Stimulated activated naive CD4-positive, alpha-beta T cell (primary cell): Measurements from ENCODE around the gene MFAP2.

Source experiments
- DNase-seq, 6 experiments: peaks; one replicate each; lab custom pipeline; 2025; lab: John Stamatoyannopoulos, UW

MFAP2 gene

DNA sequence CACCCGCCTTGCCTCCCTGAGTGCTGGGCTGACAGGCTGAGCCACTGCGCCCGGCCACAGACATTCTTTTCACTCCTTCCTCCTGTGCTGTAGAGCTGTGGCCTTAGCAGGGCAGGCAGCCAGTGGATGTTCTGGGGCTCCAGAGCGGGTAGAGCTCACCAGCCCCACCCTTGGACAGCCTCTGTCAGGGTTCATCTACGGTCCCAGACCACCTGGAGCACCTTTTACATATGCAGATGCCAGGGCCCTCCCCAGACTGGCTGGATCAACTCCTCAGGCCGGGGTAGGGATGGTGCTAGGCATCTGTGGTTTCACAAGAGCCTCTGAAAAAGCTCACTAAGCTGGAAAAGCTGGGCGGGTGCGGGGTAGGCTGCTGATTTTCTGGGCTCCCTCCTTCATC lies 26.7 kb upstream of the MFAP2 start:
- no peak for DNase-seq

DNA sequence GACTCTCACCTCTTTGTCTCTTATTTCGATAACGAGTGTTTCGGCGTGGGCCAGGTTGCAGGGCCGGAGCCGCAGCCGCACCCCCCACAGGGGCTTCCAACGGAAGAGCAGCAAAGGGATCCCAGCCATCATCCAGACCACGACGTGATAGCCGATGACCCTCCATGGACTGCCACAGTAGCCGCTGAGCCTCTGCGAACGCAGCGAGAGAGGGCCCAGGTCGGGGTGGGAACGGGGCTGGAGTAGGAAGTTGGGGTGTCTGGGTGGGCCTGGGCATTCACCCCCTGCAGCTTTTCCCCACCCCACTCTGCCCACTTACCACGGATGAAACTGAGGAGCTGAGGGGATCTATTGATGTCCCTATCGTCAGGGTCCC lies 24.9 kb upstream of the MFAP2 start:
- DNase-seq: no peak

DNA sequence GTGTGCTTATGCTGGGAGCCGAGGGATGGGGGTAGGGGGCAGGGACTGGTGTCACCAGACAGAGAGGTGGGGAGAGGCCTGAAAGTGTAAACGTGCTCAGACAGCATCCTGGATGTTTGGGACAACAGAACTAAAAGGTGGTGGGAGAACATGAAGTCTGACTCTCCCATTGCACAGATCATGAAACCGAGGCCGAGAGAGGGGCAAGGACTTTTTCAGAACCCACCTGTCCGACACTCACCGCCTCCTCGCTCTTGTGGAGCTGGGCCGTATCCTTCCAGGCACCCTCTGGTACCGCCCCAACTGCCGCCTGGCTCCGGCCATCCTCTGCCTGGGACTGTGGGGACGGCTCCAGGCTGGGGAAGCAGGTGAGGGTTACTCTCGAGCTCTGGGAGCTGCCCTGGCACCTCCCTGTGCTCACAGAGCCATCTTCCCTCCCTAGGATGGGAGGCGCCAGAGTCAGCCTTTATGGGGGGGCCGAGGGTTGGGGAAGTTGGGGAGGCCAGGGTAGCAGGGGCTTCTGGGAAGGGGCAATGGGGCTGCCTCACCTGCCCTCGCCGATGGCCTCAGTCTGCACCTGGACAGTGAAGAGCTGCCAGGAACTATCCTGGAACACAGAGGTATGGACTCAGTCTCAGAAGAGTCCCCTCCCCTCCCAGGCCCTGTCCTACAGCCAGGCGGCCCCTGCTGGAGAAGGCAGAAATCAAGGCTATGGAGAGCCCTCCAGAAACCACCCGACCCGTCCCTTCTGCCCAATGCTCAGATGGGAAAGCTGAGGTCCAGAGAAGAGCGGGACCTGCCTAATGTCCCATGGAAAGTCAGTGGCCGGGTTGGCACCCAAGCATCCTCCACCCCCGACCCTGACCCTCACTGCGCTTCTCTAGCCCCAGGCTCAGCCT lies 24.3 kb upstream of the MFAP2 start:
- no peak for DNase-seq

DNA sequence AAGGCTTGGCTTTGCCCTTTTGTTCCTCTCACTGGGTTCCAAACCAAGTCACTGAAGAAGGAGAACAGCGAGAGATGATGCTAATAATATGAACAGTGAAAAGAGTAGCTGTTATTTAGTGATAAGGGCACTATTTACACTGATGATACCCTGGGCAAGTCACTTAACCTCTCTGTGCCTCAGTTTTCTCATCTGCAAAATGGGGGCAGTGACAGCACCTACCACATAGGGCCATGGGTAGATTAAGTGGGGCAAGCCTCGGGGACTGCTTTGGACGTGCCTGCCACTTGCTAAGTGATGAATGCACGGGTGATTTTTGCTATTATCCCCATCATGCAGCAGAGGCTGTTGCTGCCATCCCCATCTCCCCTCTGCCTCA lies 22.1 kb upstream of the MFAP2 start:
- DNase-seq: no peak

DNA sequence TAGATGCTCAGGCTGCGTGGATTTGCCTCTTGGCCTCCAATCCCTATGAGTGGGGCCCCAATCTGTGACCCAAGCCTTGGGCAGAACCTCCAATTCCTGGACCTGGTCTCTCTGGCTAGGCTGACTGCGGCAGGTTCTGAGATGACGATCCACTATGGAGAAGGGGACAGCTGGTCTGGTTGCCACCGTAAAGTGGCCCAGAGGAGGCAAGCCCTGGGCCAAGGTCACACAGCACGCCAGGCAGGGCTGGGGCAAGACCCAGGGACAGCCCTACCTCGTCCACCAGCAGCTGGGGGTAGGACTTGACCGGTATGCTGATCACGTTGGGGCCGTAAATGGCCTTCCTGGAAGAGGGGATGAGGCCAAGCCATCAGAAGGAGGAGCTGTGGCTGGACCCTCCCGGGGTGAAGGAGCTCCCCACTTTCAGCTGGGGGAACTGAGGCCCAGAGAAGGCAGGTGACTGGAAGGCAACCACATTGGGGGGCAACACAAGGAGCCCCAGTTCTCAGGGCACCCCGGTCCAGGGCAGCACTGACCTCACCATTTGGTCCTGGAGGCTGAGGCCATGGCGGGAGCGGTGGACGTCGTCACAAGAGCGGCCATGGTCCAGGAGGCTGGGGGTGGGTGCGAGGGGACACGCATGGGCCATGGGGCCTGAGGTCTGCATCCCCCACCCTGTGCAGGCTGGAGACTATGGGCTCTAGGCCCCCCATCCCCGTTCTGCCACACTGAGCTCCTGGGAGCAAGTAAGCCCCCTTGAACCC lies 21.5 kb upstream of the MFAP2 start:
- DNase-seq: no peak

GRCh38 chr1:16999863-17000262 lies 19.4 kb upstream of the MFAP2 start:
- DNase-seq: no peak

DNA sequence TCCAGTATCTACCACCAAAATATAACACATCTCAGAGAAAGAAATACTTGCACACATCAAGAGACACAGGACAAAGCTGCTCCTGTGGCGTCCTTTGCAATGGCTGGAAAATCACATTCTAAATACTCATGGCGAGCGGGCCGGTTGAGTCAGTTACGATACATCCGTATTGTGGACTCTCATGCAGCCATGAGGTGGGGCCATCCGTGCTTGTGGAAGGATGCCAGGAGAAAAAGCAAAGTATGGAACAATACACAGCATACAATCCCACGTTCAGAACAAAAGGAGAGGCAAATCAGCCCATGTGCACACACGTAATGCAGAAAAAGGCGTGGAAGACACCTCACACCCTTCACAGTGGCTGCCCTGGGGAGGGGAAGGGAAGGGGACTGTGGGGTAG lies 18.2 kb upstream of the MFAP2 start:
- no peak for DNase-seq

DNA sequence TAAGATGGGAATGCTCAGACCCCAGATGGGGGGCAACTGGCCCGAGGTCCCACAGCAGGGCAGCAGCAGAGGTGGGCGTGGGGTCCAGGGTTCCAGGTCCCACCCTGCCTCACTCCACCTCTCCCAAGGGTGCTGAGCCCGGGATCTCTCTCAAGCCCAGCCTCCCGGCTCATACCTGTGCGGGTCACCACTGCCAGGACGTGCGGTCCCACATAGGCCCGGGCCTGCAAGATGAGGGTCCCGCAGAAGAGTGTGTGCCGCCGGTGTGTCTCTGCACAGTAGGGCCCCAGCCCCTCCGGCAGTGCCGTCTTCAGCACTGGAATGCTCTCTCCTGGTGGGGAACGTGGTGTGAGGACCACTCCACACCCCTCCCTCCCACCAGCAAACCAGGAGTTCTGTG lies 16.4 kb upstream of the MFAP2 start:
- DNase-seq: no peak

- DNase-seq: no peak
Measured at GRCh38 chr1:16993521-16994038, 13.2 kb upstream of the MFAP2 start.

DNA sequence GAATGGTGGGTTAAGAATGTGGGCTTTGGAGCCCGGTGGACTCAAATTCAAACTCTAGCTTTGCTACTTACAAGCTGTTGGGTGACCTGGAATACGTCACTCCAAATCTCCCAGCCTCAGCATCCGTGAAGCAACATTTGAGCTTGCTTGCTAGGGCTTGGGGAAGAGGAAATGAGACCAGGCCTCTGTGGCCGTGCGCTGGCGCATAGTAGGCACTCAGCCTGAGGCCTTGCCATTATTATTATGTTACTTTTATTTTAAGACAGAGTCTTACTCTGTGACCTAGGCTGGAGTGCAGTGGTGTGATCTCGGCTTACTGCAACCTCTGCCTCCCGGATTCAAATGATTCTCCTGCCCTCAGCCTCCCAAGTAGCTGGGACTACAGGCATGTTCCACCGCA lies 12.3 kb upstream of the MFAP2 start:
- DNase-seq: no peak

DNA sequence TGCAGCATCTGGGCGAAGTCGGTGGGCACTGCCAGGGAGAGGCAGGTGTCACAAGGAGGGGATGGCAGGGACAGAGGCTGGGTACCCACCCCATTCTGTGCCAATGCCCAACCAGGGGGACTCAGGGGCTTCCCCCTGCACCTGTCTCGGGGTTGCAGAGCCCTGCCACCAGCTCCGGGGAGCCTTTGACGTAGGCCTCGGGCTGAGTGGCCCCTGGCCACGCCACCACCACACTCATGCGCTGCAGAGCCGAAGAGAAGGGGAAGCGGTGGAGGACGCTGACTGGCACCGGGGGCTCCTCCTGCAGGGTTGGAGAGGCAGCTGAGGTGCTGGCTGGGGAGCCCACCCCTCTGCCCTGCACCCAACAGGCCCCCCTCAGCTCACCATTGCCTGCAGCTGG lies 11.7 kb upstream of the MFAP2 start:
- no peak for DNase-seq

DNA sequence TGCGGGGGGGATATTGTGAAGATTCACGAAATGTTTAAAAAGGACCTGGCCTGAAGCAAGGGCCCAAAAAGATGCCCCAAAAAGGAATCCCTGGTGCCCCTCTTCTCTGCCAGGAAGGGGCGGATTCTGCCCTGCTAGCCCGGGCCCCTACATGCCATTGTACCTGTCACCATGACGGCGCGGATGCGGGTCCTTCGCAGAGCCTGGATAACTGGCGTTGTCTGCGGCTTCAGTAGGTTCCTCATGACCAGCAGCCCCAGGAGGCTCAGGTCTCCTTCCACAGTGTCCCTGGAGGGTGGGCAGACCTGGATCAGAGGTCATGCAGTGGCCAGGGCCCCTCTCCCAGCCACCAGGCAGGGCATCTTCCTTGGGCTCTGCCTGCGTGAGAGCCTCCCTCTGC lies 11.2 kb upstream of the MFAP2 start:
- no peak for DNase-seq

GRCh38 chr1:16989676-16990391 lies 9.4 kb upstream of the MFAP2 start:
- no peak for DNase-seq

- DNase-seq: no peak
Measured at GRCh38 chr1:16988210-16988609, 7.8 kb upstream of the MFAP2 start.

GRCh38 chr1:16986962-16987361 lies 6.5 kb upstream of the MFAP2 start:
- no peak for DNase-seq

- DNase-seq: no peak
Measured at GRCh38 chr1:16986560-16986959, 6.1 kb upstream of the MFAP2 start.

DNA sequence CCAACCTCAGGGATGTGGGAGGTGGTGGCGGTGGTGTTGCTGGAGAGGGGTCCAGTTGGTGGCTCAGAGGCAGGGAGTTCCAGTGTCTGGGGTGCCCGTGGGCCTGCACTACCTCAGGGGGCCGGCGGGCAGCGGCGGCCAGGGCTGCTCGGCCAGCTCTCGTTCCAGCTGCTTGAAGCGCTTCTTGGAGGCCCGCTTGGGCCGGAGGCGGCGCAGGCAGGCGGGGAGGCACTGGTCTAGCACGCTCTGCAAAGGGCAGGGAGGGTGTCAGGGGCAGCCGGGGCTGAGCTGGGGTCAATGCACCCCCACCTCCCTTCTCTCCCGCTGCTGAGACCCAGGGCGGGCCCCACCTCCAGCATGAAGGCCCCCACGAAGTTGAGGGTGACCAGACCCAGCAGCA lies 5.7 kb upstream of the MFAP2 start:
- DNase-seq: no peak

DNA sequence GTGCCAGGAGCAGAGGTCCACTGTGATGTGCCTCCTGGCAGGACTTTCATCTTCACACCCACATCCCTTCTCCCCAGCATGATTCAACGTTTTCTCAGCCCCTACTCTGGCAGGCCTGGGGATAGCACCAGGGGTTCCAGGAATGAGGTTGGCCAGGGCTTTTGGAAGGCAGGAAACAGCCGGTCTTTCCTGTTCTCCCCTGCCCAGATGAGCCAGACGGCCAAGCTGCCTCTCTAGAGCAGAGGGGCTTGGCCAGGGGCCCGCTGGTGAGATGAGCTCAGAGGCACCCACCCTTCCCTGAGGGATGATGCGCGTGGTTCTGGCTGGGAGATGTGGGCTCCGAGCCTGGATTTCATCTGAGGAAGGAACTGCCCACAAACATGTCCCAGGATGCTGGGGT lies 4.3 kb upstream of the MFAP2 start:
- DNase-seq: no peak

DNA sequence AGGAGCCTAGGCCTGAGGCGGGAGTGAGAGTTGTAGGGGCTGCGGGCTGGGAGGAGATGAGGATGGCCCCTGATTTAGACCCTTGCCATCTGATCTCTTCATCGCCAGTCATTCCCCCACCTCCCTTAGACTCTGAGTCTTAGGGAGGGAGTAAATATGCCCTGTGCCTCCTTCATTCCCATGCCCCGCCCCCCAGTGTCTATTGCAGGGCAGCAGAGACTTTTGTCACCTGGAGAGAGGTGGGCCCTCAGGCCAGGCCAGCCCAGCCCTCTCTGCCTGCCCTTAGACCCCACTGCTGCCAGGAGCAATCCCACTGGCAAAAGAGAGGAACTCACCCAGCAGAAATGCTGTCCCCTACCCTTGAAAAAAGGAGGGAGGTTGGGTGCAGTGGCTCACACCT lies 3.2 kb upstream of the MFAP2 start:
- DNase-seq: no peak

GRCh38 chr1:16982902-16983301 lies 2.5 kb upstream of the MFAP2 start:
- DNase-seq: no peak

DNA sequence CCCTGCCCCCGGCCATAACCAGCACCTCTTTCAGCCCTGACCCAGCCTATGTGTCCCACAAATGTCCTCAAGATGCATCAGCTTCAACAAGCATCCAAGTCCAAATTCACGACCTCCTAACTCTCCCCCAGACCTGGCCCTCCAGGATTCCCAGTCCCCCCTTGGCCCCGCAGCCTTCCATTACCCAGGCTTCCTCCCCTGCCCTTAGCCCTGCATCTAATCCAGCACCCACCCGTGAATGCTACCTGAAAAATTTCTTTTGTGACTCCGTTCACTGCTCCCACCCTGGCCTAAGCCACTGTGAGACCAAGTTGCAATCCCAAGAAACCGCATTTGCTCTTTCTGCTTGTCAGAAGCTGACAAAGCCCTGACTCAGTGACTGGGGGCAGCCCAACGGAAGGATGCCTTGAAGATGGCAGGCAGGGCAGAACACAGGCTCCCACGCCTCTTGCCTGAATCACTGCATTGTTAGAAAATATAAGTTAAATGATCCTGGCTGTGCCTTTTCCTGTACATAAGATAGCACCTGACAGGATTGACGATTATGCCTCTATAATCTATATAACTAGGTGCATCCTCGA lies 939 bp upstream of the MFAP2 start:
- no peak for DNase-seq
